Measurements from ENCODE around the gene PSMA1. TPM values are rescaled to one million over a fixed set of nuclear protein-coding genes. Genes with fewer than 3 reads are reported as not detected.

The PSMA1 gene
- total and polyA plus RNA-seq, 2 of the 8 experiments (the other 6 are each of a cell fraction or from before 2014, with no cell fraction given) = 148 to 159 TPM

DNA sequence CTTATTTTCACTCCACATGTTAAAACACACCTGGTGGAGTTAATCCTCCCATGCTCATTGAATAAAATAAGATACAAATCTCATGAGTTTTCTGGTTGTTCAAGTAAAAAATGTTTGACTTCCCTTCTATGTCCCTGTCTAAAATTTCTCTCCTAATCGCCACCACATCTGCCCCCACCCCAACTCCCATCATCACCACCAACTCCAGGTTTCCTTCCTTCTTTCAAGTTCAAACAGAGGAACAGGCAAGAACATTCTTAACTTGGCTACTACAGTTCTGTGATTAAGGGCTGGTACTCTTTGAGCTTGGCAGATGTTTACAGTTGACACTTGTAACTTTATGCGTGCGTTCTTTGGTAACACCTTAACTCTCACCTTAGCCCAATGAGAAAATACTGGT lies 9.1 kb upstream of the PSMA1 start:
- no peaks in the 10 kb centered on the region for H3K4me1 ChIP-seq (replicated peaks in 1 of 4; ENCODE audit: control insufficient read depth in 3 of 4, insufficient read depth in 4 of 4, low read length in 3 of 4)
- H3K36me3 ChIP-seq (ENCODE audit: control insufficient read depth in 2 of 4, insufficient read depth in 4 of 4, low read length in 3 of 4) = no peaks in the 10 kb centered on the region
- no peaks in the 10 kb centered on the region for H3K79me1 ChIP-seq (ENCODE audit: low read depth, low read length)
- no peak overlapping the region for H4K91ac ChIP-seq (replicated peaks; ENCODE audit: insufficient read length, low read length)
- WGBS, 2 experiments (ENCODE audit: extremely low coverage in 1 of 2, insufficient coverage in 1 of 2, insufficient read length in 1 of 2, insufficient replicate concordance in 2 of 2, low coverage in 1 of 2, low lambda C conversion rate in 2 of 2, missing lambda C conversion rate in 1 of 2) = 89% methylated on average over 3 of the region's 3 CpGs; no CpG with 5 or more reads in 1 of the 2 experiments
- no peak overlapping the region for H2AK5ac ChIP-seq (ENCODE audit: low read depth, low read length)
- H3K23me2 ChIP-seq (ENCODE audit: low read depth, low read length) = no peaks in the 10 kb centered on the region
- no peak overlapping the region for H3K4me3 ChIP-seq (ENCODE audit: extremely low read depth in 1 of 4, insufficient read depth in 2 of 4, low read depth in 3 of 4, low read length in 4 of 4)
- H3K79me2 ChIP-seq (ENCODE audit: control insufficient read depth in 1 of 2, insufficient read depth in 2 of 2, low read length in 2 of 2) = no peaks in the 10 kb centered on the region
- DNase-seq (ENCODE audit: low read depth in 1 of 2, low spot score in 2 of 2) = no peak
- no peak overlapping the region for H2BK5ac ChIP-seq (ENCODE audit: low read depth, low read length)
- CTCF ChIA-PET (ENCODE audit: partially characterized antibody) = interaction anchor here (0.8 to 1.5 kb wide), 5 partner anchors 10 to 379 kb away, joined by 3 to 4 read pairs (median 3); partner anchors contain the start of gene PDE3B
- H3K9me3 ChIP-seq (ENCODE audit: insufficient read depth in 2 of 2, low read depth in 1 of 2, low read length in 1 of 2) = no peaks in the 10 kb centered on the region
- H3K23ac ChIP-seq (ENCODE audit: insufficient read length) = no peak overlapping the region
- H3K27ac ChIP-seq (ENCODE audit: low read depth, low read length) = no peak overlapping the region
- no peak overlapping the region for H4K8ac ChIP-seq (ENCODE audit: extremely low read depth, insufficient read depth, low read length)
- no peaks in the 10 kb centered on the region for H3K27me3 ChIP-seq (replicated peaks in 1 of 4; ENCODE audit: control insufficient read depth in 3 of 4, extremely low read depth in 1 of 4, insufficient read depth in 3 of 4, low read length in 3 of 4)
- no peak overlapping the region for H2BK20ac ChIP-seq (ENCODE audit: low read length)
- no peak overlapping the region for H3K56ac ChIP-seq (replicated peaks; ENCODE audit: insufficient read length, low read depth, low read length)
- H2BK15ac ChIP-seq (ENCODE audit: low read length) = no peak overlapping the region
- no peak overlapping the region for H3K14ac ChIP-seq (ENCODE audit: insufficient read length)
- TF ChIP-seq KDM1A (IDR thresholded peaks at IDR 0.05; ENCODE audit: borderline replicate concordance, low read length) (no peak), EZH2 (IDR thresholded peaks at IDR 0.05; ENCODE audit: low read depth, low read length, severe bottlenecking) (no peak), BCL11A (IDR thresholded peaks at IDR 0.05; ENCODE audit: low read depth in 2 of 2, low read length in 2 of 2) (no peak), CEBPB (IDR thresholded peaks at IDR 0.05; ENCODE audit: low read depth, low read length) (no peak), NRF1 (IDR thresholded peaks at IDR 0.05; ENCODE audit: low read depth, low read length) (no peak), ASH2L (IDR thresholded peaks at IDR 0.05; ENCODE audit: low read length) (no peak), BRCA1 (IDR thresholded peaks at IDR 0.05; ENCODE audit: low read depth, low read length) (no peak), SP2 (IDR thresholded peaks at IDR 0.05; ENCODE audit: low read length) (no peak)
- no peak for FAIRE-seq
- POLR2A ChIA-PET (ENCODE audit: partially characterized antibody) = interaction anchor here (1.2 kb wide), 1 partner anchor 9 kb away, joined by 6 read pairs; the partner anchor contains the start of gene PSMA1
- H4K5ac ChIP-seq (ENCODE audit: insufficient read length, low read depth, low read length) = no peak overlapping the region
- no peaks in the 10 kb centered on the region for H4K20me1 ChIP-seq (replicated peaks in 1 of 2; ENCODE audit: control insufficient read depth in 1 of 2, insufficient read depth in 2 of 2, low read length in 2 of 2)
- no peak overlapping the region for H2BK12ac ChIP-seq (ENCODE audit: low read depth, low read length)
- H3K4ac ChIP-seq (replicated peaks; ENCODE audit: insufficient read length, low read depth, low read length) = no peak overlapping the region
- H2BK120ac ChIP-seq (replicated peaks; ENCODE audit: low read depth, low read length) = no peak overlapping the region
- no peak overlapping the region for H3K4me2 ChIP-seq (ENCODE audit: insufficient read depth in 1 of 2, low read depth in 2 of 2, low read length in 2 of 2)
- H3K9ac ChIP-seq (replicated peaks in 1 of 4; ENCODE audit: extremely low read depth in 1 of 4, low read depth in 3 of 4, low read length in 3 of 4) = no peak overlapping the region
- no peak overlapping the region for H3K18ac ChIP-seq (ENCODE audit: extremely low read depth, low read length)
- no peak overlapping the region for H2AFZ ChIP-seq (ENCODE audit: low read length)

All from H1 (cell line).